Measurements from ENCODE around the gene DIS3L. TPM values are rescaled to one million over a fixed set of nuclear protein-coding genes. Genes with fewer than 3 reads are reported as not detected.
"Not testable (repeated sequence)": the region's sequence is repeated elsewhere in the genome, so short reads cannot be mapped to it uniquely, and the experiment has no call there.

The DIS3L gene
- total and polyA plus RNA-seq, 2 donors: 22.6 to 53.1 TPM

- Histone ChIP-seq H3K36me3 (ENCODE audit: insufficient read depth) (peaks cover 1% of the 10 kb centered on the region), H3K4me3 (ENCODE audit: low read depth, low read length) (no peak overlapping the region), H3K4me1 (ENCODE audit: insufficient read depth) (no peaks in the 10 kb centered on the region), H3K27ac (ENCODE audit: low read depth) (no peak overlapping the region)
- 87% methylated on average over 3 of the region's 3 CpGs for WGBS
- DNase-seq (ENCODE audit: extremely low spot score): no peak
Observed at GRCh38 chr15:66309828-66310227, 16.5 kb downstream of the DIS3L start.

GRCh38 chr15:66310786-66311185, 17.4 kb downstream of the DIS3L start:
- no peak for DNase-seq (ENCODE audit: extremely low spot score)
- Histone ChIP-seq H3K27ac (ENCODE audit: low read depth) (no peak overlapping the region), H3K4me3 (ENCODE audit: low read depth, low read length) (no peak overlapping the region), H3K36me3 (ENCODE audit: insufficient read depth) (peaks cover 1% of the 10 kb centered on the region), H3K4me1 (ENCODE audit: insufficient read depth) (no peaks in the 10 kb centered on the region)
- 90% methylated on average over 2 of the region's 2 CpGs for WGBS

- H3K4me3 ChIP-seq (ENCODE audit: low read depth, low read length): no peak overlapping the region
- no peaks in the 10 kb centered on the region for H3K4me1 ChIP-seq (ENCODE audit: insufficient read depth)
- H3K27ac ChIP-seq (ENCODE audit: low read depth): no peak overlapping the region
- peaks cover 1% of the 10 kb centered on the region for H3K36me3 ChIP-seq (ENCODE audit: insufficient read depth)
- WGBS: 93% methylated on average over 2 of the region's 2 CpGs
- DNase-seq (ENCODE audit: extremely low spot score): no peak
Observed at GRCh38 chr15:66312144-66312543, 18.8 kb downstream of the DIS3L start.

- Histone ChIP-seq H3K4me3 (ENCODE audit: low read depth, low read length) (no peak overlapping the region), H3K4me1 (ENCODE audit: insufficient read depth) (no peaks in the 10 kb centered on the region), H3K27ac (ENCODE audit: low read depth) (no peak overlapping the region), H3K36me3 (ENCODE audit: insufficient read depth) (peaks cover 6% of the 10 kb centered on the region)
- 66% methylated on average over 12 of the region's 12 CpGs for WGBS
- DNase-seq (ENCODE audit: extremely low spot score): no peak
Observed at GRCh38 chr15:66323312-66323928, 30.1 kb downstream of the DIS3L start.

- Histone ChIP-seq H3K4me3 (ENCODE audit: low read depth, low read length) (no peak overlapping the region), H3K4me1 (ENCODE audit: insufficient read depth) (no peaks in the 10 kb centered on the region), H3K27ac (ENCODE audit: low read depth) (no peak overlapping the region), H3K36me3 (ENCODE audit: insufficient read depth) (peaks cover 9% of the 10 kb centered on the region)
- 94% methylated on average over 11 of the region's 11 CpGs for WGBS
- DNase-seq (ENCODE audit: extremely low spot score): no peak
Observed at GRCh38 chr15:66326051-66326450, 32.7 kb downstream of the DIS3L start.

GRCh38 chr15:66327736-66328135, 34.4 kb downstream of the DIS3L start:
- peaks cover 10% of the 10 kb centered on the region for H3K36me3 ChIP-seq (ENCODE audit: insufficient read depth)
- no peak for DNase-seq (ENCODE audit: extremely low spot score)
- H3K4me1 ChIP-seq (ENCODE audit: insufficient read depth): no peaks in the 10 kb centered on the region
- H3K4me3 ChIP-seq (ENCODE audit: low read depth, low read length): no peak overlapping the region
- H3K27ac ChIP-seq (ENCODE audit: low read depth): no peak overlapping the region
- 94% methylated on average over 4 of the region's 4 CpGs for WGBS

- H3K4me3 ChIP-seq (ENCODE audit: low read depth, low read length): no peak overlapping the region
- no peak overlapping the region for H3K27ac ChIP-seq (ENCODE audit: low read depth)
- H3K36me3 ChIP-seq (ENCODE audit: insufficient read depth): peaks cover 15% of the 10 kb centered on the region
- 90% methylated on average over 14 of the region's 14 CpGs for WGBS
- no peaks in the 10 kb centered on the region for H3K4me1 ChIP-seq (ENCODE audit: insufficient read depth)
- DNase-seq (ENCODE audit: extremely low spot score): no peak
Observed at GRCh38 chr15:66328771-66329170, 35.4 kb downstream of the DIS3L start.

- not testable (repeated sequence) for H3K36me3 ChIP-seq (ENCODE audit: insufficient read depth); H3K27ac ChIP-seq (ENCODE audit: low read depth); H3K4me3 ChIP-seq (ENCODE audit: low read depth, low read length); DNase-seq (ENCODE audit: extremely low spot score); H3K4me1 ChIP-seq (ENCODE audit: insufficient read depth)
- 67% methylated on average over 5 of the region's 5 CpGs for WGBS
Observed at GRCh38 chr15:66348530-66348929, 55.2 kb downstream of the DIS3L start.

GRCh38 chr15:66356077-66356358, 62.6 kb downstream of the DIS3L start:
- no peak overlapping the region for H3K27ac ChIP-seq (ENCODE audit: low read depth)
- WGBS: 3% methylated on average over 12 of the region's 12 CpGs

GRCh38 chr15:66356359-66357236, 63.2 kb downstream of the DIS3L start, which contains the start of gene TIPIN:
TIPIN (minus strand) TSS chr15:66356685; CDS start chr15:66352947, 3,738 bp downstream.
- 7% methylated on average over 51 of the region's 51 CpGs for WGBS
- Histone ChIP-seq H3K27ac (ENCODE audit: low read depth) (no peak within 1 kb of the TSS), H3K4me3 (ENCODE audit: low read depth, low read length) (peak within 1 kb of the TSS; percentile 61), H3K4me1 (ENCODE audit: insufficient read depth) (no peaks in the 10 kb centered on the region), H3K36me3 (ENCODE audit: insufficient read depth) (no peaks in the 10 kb centered on the region)
- DNase-seq (ENCODE audit: extremely low spot score): peak; percentile 81

More at GRCh38 chr15:66356077-66356358, 62.6 kb downstream of the DIS3L start:
- Histone ChIP-seq H3K4me3 (ENCODE audit: low read depth, low read length) (peak overlapping the region; percentile 61), H3K4me1 (ENCODE audit: insufficient read depth) (no peaks in the 10 kb centered on the region), H3K36me3 (ENCODE audit: insufficient read depth) (no peaks in the 10 kb centered on the region)
- DNase-seq (ENCODE audit: extremely low spot score): no peak

GRCh38 chr15:66359740-66360139, 66.4 kb downstream of the DIS3L start:
- DNase-seq (ENCODE audit: extremely low spot score): no peak
- Histone ChIP-seq H3K4me3 (ENCODE audit: low read depth, low read length) (no peak overlapping the region), H3K27ac (ENCODE audit: low read depth) (no peak overlapping the region), H3K4me1 (ENCODE audit: insufficient read depth) (no peaks in the 10 kb centered on the region), H3K36me3 (ENCODE audit: insufficient read depth) (no peaks in the 10 kb centered on the region)
- WGBS: 80% methylated on average over 7 of the region's 7 CpGs

GRCh38 chr15:66361745-66362460, 68.5 kb downstream of the DIS3L start:
- H3K27ac ChIP-seq (ENCODE audit: low read depth); H3K4me1 ChIP-seq (ENCODE audit: insufficient read depth); DNase-seq (ENCODE audit: extremely low spot score); H3K4me3 ChIP-seq (ENCODE audit: low read depth, low read length); H3K36me3 ChIP-seq (ENCODE audit: insufficient read depth): not testable (repeated sequence)
- WGBS: 84% methylated on average over 15 of the region's 15 CpGs

GRCh38 chr15:66362776-66363175, 69.4 kb downstream of the DIS3L start:
- Histone ChIP-seq H3K4me1 (ENCODE audit: insufficient read depth) (no peaks in the 10 kb centered on the region), H3K36me3 (ENCODE audit: insufficient read depth) (no peaks in the 10 kb centered on the region), H3K4me3 (ENCODE audit: low read depth, low read length) (no peak overlapping the region), H3K27ac (ENCODE audit: low read depth) (no peak overlapping the region)
- WGBS: 88% methylated on average over 1 of the region's 1 CpG
- no peak for DNase-seq (ENCODE audit: extremely low spot score)

Data from urinary bladder (tissue), 4 donors.